Measurements from ENCODE around the gene SH3BGRL3.
"Not testable (repeated sequence)": the region's sequence is repeated elsewhere in the genome, so short reads cannot be mapped to it uniquely, and the experiment has no call there.

SH3BGRL3 gene

DNA sequence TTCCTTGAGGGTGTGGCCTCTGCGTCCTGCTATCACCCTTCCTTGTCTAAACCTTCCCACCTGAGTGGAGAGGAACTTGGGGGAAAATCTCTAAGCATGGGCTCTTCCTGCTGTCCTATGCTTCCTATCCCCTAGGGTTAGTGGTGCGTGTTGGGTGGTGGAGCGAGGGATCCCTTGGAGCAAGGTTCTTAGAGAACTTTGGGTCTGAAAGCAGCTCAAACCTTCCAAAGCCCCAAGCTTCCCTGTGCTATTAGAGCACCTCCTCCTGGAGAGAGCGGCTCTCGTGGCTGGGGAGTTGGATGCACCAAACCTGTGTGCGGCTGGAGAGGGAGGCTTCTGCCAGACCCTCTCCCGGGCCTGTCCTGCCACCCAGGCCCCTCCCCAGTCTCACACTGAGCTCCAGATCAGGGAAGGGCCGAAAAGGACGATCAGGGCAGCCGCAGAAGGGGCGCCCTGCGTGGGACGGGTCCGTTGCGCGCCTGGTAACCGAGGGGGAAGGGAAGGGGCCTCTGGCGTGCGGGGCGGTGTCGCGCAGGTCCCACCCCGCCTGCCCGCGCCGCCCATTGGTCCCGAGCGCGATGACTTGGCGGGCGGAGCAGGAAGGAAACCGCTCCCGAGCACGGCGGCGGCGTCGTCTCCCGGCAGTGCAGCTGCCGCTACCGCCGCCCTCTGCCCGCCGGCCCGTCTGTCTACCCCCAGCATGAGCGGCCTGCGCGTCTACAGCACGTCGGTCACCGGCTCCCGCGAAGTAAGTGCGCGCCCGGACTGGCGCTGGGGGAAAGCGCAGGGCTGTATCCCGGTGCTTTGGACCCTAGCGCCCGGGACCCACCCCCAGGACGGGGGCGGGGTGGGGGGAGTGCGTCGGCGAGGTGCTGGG lies at the start of gene SH3BGRL3:
TSS of gene SH3BGRL3 (plus strand) at position 631 of the 877 bp plus-strand sequence. CDS start at position 701, 70 bp downstream.
- ATAC-seq: peak; percentile 59 to 70

DNA sequence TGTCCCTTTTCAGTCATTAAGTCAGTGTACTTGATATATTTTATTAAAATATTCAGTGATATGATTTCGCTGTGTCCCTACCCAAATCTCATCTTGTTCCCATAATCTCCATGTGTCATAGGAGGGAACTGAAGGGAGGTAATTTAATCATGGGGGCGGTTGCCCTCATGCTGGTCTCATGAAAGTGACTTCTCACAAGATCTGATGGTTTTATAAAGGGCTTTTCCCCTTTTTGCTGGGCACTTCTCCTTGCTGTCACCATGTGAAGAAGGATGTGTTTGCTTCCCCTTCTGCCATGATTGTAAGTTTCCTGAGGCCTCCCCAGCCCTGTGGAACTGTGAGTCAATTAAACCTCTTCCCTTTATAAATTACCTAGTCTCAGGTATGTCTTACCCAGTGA lies 49.2 kb upstream of the SH3BGRL3 start:
- ATAC-seq: not testable (repeated sequence)

DNA sequence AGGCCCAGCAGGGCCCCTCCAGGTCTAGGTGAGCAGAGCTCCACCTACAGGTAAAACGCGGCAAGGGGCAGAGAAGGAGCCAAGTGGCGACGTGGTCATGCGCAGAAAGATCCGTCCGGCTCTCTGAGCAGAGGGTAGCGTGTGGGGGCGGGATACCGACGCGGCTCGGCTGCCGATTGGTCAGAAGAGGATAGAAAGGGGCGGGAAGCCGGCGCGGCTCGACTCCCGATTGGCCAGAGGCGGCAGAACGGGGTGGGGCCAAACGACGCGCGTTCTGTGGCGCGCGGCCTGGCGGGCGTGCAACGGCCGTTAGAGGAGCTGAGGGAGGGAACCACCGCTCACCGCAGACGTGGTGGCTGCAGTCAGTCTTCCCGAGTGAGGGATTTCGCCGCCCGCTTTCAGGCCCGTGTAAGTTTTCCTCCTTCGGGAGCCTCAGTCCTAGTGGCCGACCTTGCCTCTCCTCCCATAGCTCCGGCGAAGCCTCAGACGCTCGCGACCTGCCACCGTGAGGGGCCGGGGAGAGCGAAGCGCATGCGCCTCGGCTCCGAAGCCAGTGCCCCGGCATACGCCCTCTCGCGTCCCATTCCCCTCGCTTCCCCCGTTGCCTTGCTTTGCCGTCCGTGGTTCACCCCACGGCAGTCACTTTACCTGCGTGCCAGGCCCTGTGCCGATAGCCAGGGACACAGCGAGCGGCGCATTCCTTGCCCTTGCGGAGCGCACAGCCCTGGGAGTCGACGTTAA lies 45.8 kb upstream of the SH3BGRL3 start, which contains the start of gene CEP85:
TSS of gene CEP85 (plus strand) at position 298 of the 741 bp plus-strand sequence. CDS start 5,584 bp downstream, outside the sequence.
- peak; percentile 92 to 94 for ATAC-seq

DNA sequence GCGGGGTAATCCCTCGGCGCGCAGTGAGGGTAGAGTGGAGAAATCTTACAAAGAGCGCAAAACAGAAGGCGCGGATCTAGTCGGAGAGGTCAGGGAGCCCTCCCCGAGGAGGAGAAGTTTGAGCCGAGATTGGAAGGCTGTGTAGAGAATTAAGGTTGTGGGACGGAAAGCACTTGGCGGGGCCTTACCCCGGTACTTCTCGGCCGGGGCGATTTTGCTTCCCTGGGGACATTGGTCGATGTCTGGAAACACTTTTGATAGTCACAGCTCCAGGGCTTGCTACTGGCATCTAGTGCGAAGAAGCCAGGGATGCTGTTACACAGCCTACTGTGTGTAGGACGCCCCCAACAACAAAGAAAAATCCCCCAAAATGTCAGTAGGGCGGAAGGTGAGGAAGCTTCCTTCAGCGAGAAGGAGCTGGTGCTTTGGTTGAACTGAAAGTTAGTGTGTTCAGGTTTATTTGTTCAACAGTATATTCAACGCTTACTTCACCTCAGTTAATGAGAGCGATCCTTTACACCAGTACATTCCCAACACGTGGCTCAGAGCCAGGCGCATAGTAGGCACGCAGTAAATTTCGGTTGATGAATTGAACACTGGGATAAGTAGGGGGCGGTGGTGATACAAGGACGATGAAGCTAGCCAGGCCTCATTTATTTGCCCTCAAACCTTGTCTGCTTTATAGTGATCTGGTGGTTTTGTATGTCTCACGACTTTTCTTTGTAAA lies 45.1 kb upstream of the SH3BGRL3 start:
- ATAC-seq: no peak

DNA sequence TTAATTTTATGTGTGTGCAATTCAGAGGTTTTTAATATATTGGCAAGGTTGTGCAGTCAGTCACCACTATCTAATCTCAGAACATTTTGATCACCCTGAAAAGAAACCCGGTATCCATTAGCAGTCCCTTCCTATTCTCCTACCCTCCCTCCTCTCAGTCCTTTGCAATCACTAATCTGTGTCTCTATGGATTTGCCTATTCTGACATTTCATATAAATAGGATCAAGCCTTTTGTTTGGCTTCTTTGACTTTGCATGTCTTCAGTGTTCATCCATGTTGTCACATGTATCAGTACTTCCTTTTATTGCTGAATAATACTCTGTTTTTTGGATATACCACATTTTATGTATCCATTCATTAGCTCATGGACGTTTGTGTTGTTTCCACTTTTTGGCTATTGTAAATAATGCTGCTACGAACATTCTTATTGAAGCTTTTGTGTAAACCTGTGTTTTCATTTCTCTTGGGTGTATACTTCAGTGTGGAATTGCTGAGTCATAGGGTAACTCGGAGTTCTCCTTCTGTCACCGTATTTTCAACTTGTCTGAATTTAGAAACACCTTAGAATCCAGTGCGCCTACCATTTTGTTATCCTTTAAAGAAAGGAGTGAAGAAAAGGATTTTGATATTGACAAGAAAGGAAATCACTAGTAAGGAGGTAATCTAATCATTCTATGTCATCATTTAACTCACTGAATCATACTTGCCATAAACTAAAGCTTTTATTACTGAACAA lies 42.5 kb upstream of the SH3BGRL3 start:
- no peak for ATAC-seq

DNA sequence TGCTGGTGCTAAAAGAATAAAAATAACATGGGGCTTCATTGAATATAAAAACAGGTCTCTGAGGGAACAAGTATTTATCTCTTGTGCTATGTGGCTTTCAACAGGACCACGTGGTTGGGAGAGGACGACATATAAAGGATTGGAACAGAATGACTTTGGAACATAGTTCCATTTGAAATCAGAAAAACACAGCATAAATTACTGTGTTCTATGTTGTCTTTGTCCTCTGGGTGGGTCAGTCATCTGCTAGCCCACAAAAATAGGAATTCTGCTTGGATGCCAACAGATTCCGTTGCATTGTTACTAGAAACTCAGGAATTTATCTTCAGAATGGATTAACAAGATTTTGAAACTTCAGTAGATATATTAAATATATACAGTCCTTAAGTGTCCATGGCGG lies 40.0 kb upstream of the SH3BGRL3 start:
- no peak for ATAC-seq

DNA sequence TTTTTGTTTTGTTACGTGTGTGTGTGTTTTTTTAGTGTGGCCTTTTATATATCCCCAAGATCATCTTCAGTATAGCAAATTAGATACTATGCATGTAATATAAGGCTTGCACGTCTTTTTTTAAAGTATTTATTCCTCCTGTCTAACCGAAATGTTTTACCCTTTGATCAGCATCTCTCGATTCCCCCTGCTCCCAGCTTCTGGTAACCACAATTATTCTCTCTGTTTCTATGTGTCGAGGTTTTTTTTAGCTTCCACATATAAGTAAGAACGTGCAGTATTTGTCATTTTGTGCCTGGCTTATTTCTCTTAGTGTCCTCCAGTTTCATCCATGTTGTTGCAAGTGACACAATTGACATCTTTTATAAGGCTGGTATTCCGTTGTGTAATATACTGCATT lies 27.2 kb upstream of the SH3BGRL3 start:
- no peak for ATAC-seq

DNA sequence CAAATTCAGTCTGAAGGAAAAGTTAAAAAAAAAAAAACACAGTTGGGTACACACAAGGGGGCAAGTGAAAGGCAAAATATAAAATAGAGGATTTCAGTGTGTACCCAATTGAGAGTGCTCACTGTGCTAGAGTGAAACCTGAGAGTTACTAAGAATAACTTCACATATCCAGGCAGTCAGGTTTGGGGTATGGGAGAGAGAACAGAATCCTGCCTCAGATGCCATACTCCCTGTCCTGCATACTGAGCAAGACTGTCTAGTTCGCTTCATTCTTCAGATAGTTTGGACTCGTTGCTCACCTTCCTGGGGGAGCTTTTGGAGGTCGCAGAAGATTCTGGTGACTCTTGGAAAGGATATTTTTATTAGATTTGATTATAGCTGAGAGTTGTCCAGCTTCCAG lies 25.5 kb upstream of the SH3BGRL3 start:
- ATAC-seq: no peak

DNA sequence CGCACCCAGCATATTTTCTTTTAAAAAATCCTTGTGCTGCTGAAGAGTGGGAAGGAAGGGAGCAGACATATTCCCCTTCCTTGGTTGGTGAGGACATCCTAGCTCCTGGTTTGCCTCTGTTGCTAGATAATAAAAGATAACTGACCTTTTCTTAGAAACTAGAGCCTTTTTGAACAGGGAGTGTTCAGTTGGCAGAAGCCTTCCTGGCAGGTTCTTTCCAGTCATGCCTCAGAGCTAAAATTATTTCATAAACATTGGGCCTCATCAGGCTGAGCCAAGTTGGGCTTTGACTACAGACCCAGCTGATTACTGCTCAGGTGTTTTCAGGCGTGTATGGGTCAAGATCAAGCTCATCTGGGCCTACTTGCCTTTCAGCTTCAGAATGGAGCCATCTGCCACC lies 22.7 kb upstream of the SH3BGRL3 start:
- no peak for ATAC-seq

DNA sequence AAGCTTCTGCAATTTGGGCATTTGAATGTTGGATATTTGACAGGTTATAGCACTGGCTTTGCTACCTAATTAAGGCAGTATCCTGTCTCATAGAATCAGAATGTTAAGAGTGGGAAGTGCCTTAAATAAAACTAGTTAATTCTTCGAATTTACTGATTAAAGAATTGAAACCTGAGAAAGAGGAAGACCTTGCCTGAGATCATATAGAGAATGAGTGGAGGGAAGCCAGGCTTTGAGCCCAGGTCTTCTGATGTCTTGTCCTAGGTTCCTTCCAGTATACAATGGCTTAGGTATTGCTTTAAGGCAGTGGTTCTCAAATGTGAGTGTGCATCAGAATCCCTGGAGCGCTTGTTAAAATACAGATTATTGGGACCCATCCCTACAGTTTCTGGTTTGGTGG lies 20.9 kb upstream of the SH3BGRL3 start:
- ATAC-seq: no peak

DNA sequence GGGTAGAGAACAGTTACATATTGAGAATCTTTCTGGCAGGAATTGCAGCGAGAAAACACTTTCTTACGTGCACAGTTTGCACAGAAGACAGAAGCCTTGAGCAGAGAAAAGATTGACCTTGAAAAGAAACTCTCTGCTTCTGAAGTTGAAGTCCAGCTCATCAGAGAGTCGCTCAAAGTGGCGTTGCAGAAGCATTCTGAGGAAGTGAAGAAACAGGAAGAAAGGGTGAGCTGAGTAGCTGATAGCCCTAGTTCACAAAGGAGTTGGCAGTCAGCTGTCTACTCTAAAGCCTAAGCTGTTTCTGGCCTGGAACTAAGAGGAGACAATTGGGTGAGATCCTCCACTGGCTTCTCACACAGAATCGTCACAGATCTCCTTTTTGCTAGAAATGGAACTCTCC lies 20.3 kb upstream of the SH3BGRL3 start:
- no peak for ATAC-seq

DNA sequence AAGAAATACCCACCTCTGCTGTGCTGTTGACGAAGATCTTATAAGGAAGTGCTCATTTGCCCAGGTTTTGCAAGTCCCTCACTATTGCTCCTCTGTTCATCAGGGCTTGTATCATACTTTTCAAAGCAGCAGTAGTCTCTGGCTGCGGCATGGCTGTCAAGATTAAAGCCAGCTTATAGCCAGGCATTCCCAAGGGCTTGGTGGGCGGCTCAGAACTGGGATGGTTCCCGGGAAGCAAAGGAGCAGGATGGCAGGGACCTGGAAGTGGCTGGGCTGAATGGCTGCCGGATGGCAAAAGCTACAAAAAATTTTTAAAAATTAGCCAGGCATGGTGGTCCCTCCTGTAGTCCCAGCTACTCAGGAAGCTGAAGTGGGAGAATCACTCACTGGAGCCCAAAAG lies 16.7 kb upstream of the SH3BGRL3 start:
- ATAC-seq: no peak

DNA sequence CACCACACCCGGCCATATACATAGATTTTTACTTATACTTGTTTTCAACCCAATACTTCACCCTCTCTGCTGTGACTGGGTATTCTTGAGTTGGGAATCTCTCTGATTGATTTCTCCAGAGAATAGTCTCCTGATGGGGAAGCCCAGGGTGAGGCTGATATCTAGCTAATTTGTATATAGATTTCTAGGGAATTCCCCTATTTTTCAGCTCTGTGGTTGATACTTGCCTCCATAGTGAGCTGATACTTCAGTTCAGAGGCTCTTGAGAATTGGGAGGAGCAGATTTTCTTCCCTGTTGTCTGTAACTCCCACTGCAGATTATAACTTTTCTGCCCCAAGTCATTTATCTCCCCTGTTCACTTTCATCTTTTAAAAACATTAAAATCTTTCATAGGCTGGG lies 14.5 kb upstream of the SH3BGRL3 start:
- peak in 1 of 2 donors; percentile 69 for ATAC-seq

DNA sequence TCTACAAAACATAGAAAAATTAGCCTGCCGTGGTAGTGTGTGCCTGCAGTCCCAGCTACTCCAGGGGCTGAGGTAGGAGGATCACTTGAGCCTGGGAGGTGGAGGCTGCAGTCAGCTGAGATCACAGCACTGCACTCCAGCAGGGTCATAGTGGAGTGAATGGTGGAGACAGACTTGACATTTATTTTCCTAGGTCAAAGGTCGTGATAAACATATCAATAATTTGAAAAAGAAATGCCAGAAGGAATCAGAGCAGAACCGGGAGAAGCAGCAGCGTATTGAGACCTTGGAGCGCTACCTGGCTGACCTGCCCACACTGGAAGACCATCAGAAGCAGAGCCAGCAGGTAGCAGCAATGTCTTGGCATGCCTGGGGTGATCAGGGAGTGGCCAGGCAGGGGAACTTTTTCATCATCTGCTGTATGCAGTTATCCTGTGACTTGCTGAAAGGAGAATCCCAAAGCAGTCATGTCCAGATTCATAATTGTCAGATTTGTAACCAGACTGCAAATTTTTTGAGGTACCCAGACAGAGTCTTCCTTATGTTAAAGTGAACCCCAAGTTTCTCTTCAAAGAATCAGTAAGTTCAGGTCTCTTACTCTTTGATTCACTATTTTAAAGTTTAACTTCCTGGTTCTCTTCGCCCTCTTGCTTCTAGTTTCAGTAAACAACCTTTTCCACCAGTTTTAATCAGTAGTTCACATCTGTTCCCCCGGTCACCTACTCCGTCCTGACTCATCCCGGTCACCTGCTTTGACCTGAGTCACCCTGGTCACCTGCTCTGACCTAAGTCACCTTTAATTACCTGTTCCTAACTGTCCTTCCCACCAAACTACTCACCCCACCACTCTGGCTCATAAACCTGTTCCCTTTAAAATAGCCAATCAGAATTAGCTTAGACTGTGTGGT lies 11.3 kb upstream of the SH3BGRL3 start:
- no peak for ATAC-seq

DNA sequence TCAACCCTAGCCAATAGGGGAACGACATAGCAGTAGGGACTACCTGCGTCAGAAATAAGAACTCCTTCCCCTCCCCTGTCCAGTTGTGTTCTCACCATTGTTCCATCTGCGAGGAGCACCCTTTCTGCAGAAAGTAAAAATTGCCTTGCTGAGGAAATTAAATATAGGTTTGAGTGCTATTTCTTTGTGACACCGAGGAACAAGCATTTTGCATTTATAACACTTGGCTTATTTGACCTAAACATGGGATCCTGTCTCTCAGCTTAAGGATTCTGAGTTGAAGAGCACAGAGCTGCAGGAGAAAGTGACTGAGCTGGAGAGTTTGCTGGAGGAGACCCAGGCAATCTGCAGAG lies 10.7 kb upstream of the SH3BGRL3 start:
- ATAC-seq: no peak

DNA sequence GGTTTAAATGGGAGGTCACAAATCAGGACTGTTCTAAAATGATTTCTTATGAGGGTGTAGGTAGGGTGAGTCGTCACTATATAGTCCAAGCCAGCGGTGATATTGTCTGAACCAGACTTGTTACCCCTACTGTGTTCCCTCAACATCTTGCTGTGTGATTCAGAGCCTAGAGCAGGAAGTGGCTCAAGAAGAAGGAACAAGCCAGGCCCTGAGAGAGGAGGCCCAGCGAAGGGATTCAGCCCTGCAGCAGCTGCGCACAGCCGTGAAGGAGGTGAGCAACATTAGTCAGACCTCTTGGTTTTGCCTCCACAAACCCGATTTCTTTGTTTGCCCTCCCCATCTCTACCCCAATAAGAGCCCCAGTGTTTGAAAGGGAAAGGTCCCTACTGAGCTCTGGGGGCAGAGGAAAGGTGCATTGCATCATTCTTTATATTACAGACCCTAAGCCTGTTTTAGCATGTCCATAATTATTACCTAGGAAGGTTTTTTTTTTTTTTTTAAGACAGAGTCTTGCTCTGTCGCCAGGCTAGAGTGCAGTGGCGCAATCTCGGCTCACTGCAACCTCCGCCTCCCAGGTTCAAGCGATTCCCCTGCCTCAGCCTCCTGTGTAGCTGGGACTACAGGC lies 5.0 kb upstream of the SH3BGRL3 start:
- no peak for ATAC-seq

DNA sequence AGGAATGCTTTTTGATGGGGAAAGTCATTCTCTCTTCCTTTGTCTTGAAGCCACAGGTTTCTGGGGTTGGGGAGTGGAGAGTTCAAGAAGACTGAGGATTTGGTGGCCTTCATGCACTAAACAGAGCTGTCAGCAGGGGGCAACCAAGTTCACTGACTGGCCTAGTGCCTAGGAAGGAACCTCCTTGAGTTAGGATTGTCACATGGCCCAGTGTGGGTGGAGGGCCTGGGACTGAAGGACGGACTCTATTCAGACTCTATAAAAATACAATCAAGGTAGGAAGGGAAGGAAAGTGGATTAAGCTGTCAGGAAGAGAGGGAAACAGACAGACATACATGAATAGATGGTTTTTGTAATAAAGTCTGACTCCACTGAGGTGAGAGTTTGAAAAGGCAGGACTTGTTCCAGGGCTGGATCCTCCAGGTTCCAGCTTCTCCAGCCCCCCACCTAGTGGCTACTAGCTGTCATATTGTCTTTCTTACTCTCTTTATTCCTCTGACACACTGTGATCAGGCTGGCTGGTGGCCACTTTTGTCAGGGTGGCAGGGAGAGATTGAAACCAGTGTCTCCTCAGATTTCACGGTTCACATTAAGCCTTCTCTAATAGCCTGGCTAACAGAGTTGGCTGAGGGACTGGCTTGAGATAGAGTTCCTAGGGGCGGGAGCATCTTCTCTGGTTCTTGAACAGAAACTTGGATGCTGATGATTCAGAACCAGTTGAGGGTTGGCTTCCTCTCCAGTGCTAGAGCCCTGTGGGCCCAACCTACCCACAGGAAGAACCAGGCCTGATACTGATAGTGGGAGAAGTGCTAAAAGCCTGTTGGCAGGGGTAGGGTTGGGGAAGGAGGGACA lies 4.1 kb upstream of the SH3BGRL3 start:
- peak; percentile 64 to 75 for ATAC-seq

DNA sequence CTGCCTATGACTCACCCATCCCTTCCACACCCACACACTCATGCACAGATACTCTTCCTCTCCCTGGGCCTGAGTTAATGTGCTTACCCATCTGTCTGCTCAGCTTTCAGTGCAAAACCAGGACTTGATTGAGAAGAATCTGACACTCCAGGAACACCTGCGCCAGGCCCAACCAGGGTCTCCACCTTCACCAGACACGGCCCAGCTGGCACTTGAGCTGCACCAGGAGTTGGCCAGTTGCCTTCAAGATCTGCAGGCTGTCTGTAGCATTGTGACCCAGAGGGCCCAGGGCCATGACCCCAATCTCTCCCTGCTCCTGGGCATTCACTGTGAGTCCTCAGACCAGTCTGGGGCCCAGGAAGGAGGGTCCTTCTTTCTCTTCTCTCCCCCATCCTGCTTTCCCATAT lies 3.5 kb upstream of the SH3BGRL3 start:
- ATAC-seq: no peak

DNA sequence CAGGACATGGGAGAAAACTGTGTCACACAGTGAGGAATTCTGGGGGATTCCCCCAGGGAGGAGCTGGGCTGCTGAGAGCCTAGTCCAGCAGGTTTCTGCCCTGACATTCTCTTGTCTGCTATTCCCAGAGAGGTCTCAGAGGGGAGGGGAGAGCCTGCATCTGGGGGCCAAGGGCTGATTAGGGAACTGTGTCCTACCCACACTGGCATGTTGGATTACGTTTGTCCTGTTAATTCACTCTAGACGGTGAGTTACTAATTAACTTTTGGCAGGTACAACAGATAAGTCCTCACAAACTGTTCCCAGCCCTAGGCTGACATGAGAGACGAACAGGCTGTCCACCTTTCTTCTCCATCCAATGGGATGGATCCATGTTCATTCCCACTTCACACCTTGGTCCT lies 2.6 kb upstream of the SH3BGRL3 start:
- ATAC-seq: no peak

DNA sequence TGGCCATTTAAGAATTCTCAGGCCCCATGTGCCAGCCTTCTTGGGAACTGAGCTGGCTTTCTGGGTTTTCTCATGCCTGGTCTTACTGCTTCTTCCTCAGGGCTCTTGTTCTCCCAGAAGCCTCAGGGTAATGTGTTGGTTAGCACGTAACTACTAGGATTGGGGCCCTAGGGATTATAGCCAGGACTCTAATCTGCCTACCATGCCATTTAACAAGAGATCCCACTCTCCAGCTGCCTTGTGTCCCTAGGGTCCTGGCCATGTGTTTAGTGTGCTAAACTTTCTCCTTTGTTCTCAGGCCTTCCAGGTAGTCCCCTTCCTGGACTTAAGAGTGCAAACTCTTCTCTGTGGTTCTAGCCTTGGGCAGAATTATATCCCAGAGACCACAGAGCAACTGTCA lies 2.2 kb upstream of the SH3BGRL3 start:
- ATAC-seq: no peak

Data from activated CD4-positive, CD25-positive, alpha-beta regulatory T cell treated with anti-CD3 and anti-CD28 coated beads, Interleukin-2, amount 50 U/mL, for 24 hours (primary cell).